NCI-H524 treated with DMSO at 0.1 percent for 48 hours (cell line): ENCODE results near the gene TLR1.
"Not testable (repeated sequence)": the region's sequence is repeated elsewhere in the genome, so short reads cannot be mapped to it uniquely, and the experiment has no call there.

Experiments used
- DNase-seq: peaks from one replicate; lab custom pipeline; 2025; lab: John Stamatoyannopoulos, UW

Gene TLR1

DNA sequence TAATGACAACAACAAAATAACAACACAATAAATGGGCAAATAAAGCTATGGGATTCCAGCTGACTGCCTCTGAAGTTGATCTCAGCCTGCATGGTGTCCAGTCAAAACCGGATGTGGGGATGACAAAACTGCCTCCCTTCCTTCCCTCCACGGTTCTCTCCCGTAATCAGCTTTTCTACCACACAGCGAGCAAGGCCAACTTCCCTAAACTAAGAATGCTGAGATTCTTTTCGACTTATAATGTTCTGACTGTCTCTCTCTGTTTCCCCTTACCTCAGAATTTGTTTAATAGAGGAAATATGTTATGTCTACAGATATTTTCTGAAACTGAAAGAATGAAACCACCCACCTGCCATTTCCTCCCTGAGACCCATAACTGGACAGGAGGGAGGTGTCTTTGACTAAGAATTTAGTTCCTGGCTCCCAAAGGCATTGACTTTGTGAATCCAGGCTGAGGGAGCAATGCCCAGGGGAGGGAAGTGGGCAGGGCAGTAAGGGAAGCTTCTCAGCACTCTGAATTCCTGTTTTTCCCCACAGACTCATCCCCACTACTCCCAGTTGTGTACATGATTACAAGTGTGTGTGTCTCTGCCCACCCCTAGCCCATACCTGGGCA is 1.0 kb upstream of the TLR1 start:
- DNase-seq, result no peak

DNA sequence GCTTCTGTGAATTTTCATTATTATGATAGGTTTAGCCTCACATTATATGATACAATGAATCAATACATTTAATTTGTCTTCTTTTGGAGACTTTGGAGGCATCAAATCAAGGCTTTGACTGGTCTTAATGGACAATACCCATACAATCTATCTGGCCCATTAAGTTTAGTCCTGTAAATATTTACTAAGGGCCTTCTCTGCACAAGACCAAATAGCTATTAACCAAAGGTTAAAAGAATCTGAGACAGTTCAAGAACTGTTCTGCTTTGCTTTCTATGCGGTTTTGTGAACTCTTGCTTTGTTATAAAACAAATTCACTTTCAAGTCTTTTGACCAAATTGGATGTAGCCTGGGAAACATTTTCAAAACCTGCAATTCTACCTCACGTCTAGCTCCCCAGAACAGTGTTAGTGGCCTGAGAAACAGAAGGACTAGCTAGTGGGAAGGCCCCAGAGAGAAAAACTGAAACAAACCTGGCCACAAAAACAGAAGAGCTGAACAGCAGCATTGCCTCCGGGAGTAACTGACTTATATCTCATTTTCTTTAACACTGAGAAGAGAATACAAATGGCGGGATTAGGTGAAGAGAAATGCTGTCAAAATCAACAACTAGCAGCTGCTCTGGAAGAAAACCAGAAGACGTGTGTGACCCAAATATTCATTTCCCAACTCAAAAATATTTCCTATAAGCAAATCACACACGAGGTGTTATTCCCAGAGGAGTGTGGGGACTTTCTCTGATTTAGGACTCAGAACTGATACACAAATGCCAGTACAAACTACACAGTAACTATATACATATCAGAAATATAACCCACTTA is 548 bp downstream of the TLR1 start:
- DNase-seq, result no peak

DNA sequence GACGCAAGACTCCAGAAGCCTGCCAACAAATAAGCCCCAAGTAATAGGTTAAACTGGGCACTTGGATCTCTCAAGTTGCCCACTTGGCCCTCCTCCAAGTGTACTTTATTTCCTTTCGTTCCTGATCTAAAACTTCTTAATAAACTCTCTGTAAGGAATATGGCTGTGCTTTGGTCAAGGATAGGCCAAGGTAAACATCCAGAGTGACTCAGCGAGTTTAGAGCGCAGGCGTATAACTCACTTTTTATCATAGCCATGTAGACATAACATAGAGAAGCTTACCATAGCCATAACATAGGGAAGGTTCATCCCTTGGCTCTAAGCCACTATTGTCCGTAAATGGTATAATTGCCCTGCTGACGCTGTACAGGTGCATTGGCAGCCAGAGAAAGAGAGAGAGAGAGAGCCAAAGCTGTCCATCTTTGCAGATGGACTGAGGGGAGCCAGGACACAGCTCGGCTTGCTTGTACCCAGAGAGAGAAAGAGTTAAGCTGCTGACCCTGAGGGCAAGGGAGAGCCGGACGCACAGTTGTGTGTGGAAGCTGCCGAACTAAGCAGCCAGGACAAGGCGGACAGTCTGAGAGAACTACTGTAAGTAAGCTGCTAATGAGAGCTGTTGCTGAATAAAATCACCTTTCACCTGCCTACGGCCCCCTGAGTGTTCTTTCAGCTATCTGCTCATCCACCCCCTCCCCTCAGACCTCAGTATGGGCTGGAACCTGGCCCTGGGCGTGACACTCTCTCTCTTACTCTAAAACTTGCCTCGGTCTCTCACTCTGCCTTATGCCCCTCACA is 1.8 kb downstream of the TLR1 start:
- DNase-seq, result no peak

DNA sequence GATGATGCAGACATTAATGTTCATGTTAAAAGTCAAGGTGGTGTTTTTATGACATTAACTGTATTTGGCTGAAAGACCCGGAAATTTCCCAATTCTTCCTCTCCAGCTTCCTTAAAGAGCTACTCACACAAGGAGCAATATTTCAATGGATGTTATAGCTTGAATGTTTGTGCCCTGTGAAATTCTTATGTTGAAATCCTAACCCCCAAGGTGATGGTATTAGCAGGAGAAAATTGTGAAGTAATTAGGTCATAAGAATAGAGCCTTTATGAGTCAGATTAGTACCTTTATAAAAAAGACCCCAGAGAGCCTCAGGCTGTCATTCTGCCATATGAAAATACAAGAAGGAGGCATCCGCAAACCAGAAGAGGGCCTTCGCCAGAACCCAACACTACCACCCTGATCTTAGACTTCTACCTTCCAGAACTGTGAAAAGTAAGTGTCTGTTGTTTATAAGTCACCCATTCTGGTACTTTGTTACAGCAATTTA is 3.6 kb downstream of the TLR1 start:
- no peak for DNase-seq

DNA sequence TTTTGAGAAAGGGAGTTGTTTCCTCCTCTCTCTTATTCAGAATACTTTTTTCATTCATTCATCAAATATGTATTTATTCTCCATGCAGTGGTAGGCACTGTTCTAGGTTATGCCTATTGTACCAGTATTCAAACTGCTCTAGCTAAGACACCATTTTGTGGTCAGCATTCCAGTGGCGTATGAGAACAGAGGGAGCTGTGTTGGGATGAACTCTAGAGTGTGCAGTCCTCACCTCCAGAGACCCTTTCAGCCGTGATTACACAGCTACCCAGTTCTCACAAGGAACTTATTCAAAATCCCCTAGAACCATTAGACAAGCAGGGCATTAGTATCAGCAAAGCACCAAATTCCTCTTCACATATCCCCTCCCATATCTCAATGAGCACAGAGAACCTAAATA is 4.2 kb downstream of the TLR1 start:
- DNase-seq, result no peak

DNA sequence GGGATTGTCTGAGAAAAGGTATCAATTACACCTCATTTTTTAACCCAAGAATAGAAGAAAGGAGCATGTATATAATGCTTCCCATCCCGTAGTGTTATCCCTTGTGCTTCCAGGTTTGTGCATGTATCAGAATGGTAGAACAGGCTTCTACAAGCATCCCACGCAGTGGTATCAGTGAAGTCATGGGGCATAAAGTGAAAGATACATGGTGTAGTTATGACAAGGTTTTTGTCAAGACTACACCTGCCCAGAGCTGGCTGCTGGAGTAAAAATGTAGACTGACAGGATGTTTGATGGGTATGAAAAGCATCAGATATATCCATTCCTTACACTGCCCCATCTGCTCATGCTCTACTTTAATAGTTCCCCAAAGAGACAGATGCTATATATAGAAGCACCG is 9.5 kb downstream of the TLR1 start:
- DNase-seq, result no peak

DNA sequence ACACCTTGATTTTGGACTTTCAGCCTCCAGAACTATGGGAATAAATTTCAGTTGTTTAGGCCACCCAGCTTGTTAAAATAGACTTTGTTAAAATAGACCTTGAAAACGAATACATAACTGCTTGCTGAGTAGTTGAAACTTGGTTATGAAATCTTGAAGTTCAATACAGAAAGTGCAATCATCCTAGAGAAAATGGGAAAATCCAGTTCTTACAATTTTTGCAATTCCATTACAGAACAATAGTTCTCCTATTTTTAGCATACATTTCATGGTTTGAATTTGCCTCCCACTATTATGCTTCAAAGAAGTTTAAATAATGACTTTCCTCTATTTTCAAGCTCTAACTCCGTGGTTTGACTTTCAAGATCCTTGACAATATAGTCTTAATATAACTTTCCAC is 10.5 kb downstream of the TLR1 start:
- no peak for DNase-seq

DNA sequence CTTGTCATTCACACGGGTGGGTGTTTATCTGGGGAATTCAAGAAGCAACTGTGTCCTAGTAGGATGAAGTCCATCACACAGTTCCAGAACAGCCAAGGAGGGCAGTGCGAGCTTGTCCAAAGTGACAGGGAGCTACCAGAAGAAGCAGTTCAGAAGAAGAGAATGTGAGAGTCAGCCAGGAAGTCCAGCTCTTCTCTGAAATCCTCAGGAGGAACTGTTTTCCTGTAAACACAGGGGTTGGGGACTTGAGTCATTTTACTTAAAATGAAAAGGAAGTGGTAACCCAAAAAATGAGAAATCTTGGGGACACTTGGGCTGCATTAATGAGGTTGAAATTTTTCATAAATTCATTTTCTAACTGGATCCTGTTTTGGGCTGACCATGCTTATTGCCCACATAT is 13.6 kb downstream of the TLR1 start:
- no peak for DNase-seq

DNA sequence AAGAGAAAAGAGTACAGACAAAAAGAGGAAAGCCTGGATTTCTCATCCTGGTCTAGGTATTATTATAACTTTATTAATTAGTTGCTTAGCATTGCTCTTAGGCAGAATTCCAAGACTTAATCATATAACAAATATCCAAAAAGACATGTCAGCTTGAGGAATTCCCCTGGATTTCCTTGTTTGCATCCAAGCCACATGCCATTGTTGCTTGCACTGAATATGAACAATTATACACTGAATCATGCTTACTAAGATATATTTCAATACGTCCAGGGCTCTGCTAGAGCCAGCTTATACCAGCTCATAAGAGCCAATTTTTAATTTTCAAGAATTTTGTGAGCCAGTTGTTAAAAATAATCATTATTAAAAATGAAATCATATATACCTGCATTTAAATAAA is 16.3 kb downstream of the TLR1 start:
- DNase-seq, result no peak

DNA sequence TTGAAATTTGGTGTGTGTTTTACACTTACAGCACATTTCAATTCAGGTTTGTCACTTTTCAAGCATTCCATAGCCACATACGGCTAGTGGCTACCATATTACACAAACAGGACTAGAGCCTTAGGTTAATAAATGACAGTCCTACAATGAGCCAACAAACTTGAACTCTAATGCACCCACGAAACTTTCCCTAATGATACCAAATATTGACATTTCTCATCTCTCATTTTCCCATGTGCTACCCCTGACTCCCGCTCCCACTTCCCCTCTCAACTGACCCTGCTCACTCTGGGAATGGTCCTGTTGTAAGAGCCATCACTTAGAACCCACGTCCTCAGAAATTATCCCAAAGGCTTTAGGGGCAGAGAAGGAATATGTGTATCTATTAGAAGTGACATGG is 16.9 kb downstream of the TLR1 start:
- DNase-seq, result no peak

DNA sequence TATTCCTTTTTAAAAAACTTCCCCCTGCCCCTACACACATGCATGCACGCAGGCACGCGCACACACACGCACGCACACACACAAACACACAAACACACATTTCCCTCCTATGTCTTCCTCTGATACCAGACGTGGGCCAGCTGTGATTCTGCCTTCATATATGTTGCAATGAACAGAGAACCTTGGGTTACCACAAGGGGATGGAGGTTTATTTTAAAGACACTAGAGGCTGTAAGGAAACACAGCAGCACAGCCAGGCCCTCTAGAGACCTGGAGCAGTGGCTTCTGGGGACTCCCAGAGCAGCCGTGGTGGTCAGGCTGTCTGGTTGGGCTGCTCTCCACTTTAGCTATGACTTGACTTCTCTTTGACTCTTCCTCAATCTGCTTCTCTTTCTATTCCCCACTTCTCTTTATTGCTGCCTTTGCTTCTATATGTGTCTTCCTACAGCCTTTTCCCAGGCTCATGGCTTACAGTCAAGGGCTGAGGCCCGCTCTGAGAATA is 18.6 kb downstream of the TLR1 start:
- DNase-seq, result no peak

DNA sequence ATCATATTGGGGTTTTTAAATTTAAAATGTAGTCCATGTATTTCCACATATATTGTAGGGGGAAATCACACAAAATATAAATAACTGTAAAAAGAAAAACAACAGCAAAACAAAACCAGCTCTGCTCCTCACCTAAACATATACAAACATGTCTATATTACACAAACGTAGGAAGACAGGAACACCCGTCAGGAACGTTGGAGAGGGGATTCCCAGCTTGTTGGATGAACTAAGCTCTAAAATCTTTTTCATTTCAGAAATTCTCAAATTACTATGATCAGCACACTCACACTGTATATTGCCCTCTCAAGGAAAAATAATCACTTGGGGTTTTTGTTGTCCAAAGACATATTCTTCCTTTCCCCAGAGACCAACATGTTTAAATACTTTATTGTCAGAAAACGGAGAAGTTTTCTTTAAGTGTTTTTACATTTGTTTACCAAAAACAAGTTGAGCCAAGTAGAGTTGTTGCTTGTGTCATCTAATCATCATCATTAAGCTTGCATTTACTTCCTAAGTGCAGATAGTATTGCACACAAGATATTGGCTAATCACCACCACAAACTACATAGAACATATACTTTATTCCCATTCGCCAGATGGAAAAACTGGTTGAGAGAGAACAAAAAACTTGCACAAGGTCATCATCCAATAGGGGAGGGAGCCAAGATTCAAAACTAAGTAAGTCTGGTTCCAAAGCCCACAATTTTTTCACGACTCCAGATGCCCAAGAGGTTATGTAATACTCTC is 19.4 kb downstream of the TLR1 start:
- no peak for DNase-seq

DNA sequence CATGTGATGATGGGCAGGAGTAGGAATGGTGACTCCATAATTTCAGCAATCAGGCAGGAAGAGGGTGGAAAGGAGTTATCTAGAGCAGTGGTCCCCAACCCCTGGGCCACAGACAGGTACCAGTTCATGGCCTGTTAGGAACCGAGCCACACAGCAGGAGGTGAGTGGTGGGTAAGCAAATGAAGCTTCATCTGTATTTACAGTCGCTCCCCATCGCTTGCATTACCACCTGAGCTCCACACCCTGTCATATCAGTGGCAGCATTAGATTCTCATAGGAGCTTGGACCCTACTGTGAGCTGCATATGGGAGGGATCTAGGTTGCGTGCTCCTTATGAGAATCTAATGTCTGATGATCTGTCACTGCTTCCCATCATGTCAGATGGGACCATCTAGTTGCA is 20.4 kb downstream of the TLR1 start:
- no peak for DNase-seq

DNA sequence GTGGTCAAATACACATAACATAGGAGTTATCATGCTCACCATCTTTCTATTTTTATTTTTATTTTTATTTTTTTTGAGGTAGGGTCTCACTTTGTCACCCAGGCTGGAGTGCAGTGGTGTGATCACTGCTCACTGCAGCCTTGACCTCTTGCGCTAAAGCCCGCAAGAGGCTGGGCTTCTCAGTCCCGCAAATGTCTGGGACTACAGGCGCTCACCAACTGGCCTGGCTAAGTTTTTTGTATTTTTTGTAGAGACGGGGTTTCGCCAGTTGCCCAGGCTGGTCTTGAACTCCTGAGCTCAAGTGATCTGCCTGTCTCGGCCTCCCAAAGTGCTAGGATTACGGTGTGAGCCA is 21.5 kb downstream of the TLR1 start:
- no peak for DNase-seq

DNA sequence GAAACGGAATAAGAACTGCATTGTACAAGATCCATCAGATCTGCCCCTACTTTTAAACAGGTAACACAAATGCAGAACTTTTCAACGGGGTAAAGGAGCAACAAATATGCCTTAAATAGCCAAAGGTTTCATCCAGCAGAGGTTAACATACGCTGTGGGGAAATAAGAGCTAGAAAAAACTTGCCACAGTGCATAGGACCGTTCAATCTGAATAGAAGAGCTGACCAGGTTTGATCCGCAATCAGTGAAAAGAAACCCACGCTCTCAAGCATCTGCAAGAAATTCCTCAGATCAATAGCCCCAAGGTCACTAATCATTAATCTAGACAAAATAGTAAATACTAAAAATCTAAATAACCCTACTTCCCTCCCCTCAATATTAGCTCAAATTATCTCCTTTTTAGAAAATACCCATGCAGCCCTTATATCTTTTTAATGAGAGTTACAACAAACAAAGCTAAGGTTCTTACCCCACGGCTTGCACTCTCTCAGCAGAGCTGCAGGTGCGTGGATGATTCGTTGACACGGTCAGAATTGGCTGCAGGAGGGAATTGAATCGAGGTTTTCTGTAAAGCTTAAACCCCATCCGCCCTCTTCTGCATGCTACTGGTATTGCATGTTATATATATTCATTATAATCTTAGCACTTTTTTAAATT is 22.0 kb downstream of the TLR1 start, which contains the start of gene TLR10:
TSS of gene TLR10 (minus strand) at position 539 of the 657 bp plus-strand sequence. CDS start 7,400 bp downstream, outside the sequence.
- no peak for DNase-seq

DNA sequence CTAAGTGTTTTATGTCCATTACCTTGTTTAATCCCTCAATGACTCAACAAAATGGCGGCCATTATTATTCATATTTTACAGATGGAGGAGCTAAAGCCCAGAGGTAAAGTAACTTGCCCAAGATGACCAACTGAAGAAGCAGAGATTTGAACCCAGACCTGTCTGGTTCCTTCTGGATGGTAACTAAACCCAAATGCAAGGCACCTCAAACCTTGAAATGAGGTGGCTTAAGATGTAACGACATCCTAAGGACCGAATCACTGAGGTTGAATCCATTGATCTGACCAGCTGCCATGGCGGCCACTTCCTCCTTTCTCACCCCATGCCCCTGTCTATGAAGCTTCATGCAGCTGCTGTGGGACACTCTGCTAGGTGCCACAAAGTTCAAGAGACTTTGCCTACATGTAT is 22.7 kb downstream of the TLR1 start:
- DNase-seq, result no peak

DNA sequence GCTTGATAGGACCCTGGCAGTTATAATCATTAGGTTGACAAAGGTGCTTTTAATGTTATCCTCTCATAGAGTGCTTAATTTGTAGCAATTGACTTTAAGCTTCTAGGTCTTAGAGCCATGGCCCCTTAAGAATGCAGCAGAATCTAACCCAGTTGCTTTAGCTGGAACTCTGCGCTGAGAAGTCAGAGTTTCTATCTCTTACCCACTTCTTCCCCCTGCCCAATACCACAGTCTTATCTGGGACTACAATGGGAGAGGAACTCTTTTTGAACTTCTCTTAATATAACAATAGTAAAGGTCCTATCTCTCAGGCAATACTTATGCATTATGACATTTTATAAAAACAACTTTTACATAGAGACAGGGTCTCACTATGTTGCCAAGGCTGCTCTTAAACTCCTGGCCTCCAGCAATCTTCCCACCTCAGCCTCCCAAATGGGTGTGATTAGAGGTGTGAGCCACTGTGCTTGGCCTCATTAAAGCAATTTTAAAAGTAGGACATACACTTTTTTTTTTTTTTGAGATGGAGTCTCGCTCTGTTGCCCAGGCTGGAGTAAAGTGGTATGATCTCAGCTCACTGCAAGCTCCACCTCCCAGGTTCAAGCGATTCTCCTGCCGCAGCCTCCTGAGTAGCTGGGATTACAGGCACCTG is 23.6 kb downstream of the TLR1 start:
- DNase-seq, result no peak

DNA sequence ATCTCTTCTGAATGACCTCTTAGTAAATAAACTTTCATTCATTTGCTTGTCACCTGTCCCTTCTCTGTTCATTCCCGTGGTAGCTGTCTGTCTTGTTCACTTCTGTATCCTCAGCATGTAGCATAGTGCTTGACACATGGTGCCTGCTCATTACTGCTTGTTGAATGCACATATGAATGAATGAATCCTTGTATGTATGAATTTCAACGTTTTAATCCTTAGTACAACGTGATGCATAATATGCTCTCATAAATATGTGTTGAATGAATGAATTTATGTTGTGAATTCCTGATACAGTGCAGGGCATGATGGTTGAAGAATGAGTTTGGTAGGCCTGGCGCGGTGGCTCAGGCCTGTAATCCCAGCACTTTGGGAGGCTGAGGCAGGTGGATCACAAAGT is 24.8 kb downstream of the TLR1 start:
- no peak for DNase-seq

DNA sequence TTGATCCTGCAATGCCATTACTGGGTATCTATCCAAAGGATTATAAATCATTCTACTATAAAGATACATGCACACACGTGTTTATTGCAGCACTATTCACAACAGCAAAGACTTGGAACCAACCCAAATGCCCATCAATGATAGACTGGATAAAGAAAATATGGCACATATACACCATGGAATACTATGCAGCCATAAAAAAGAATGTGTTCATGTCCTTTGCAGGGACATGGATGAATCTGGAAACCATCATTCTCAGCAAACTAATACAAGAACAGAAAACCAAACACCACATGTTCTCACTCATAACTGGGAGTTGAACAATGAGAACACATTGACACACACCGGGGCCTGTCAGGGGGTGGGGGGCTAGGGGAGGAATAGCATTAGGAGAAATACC is 26.7 kb downstream of the TLR1 start:
- DNase-seq, result not testable (repeated sequence)

DNA sequence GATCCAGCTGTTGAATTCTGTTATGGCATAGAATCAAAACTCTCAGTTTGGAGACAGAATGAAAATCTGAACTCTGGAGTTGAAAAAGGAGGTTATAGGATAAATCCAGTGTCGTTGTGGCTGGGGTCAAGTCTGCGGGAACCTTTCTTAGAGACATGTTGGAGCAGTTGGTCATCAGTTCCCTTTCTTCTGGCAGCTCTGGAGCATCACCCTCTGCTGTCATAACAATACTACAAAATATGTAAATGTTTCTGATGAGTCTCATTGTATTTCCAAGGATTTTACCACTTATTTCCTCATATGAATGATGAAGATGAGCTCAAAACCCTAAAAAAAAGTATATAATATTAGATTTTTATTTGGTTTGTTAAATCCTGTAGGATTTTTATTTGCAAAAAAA is 29.3 kb downstream of the TLR1 start:
- no peak for DNase-seq
